HG02973 (cell line): Measurements from ENCODE around the gene CPXM2.
A peak's percentile ranks its signal among the peaks of the same experiment; 100 is the strongest.

Source experiments
- ATAC-seq: cut with Tn5 transposase; IDR thresholded peaks from one replicate; pipeline ENCODE4 v1.9.1; 2021; ENCODE audit warnings: moderate library complexity; ENCODE audit not compliant: unreplicated experiment

CPXM2 gene

DNA sequence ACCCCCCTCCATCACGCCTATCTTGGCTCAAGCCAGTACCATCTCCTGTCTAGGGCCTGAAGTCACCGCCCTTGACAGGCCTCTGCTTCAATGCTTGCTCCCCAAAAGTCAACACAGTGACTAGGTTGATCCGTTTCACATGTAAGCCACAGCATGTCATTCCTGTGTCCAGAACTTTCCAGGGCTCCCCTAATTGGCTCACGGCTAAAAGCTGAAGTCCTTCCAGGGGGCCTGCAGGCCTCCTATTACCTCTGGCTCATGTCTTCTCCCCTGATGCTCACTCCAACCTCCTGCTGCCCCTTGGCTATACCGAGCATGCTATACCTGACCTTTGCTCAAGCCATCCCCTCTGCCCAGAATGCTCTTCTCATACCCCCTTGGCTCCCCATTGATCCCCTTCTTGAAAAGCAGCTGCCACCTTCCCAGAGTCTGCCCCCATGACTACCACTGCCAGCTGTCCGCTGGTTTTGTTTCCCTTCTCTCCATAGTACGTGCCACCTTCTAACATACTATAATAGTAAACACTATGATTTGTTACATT, 39.1 kb downstream of the CPXM2 start:
- no peak for ATAC-seq

DNA sequence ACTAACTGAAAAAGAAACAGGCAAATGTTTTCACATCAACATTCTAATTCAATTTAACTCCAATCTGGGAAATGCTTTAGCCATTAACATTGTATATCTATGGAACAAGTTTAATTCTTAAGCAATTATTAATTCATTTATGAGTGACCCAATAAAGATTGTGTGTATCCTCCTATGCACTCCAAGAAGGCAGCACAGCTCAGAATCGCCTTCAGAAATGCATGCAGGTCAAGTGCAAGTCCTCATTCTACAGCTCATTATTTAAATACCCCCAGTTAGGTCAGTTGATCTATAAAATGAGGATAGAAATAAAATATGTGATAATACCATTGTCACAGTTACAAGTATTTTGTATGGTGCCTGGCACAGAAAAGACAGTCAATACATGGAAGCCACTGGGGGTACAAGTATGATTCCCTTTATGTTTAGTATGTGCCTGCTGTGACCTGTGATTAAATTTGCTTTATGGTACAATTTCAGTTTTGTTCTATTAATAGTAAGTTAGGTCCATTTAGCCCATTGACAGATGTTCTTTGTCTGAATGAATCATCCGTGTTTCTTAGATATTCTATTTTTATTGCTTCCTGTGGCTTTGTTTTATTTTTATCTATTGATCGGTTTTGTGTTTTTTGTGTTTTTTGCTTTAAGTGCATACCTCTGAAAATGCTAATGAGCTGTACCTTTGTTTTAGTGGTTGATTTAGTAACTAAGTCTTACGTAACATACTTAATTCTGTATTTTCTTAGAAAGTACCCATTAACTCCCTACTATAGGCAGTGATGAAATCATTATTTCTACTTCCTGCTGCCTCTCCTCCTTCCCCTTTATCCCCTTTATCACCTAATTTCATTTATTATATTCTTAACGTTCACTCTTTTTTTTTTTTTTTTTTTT, 42.8 kb downstream of the CPXM2 start:
- ATAC-seq, result peak; percentile 62

DNA sequence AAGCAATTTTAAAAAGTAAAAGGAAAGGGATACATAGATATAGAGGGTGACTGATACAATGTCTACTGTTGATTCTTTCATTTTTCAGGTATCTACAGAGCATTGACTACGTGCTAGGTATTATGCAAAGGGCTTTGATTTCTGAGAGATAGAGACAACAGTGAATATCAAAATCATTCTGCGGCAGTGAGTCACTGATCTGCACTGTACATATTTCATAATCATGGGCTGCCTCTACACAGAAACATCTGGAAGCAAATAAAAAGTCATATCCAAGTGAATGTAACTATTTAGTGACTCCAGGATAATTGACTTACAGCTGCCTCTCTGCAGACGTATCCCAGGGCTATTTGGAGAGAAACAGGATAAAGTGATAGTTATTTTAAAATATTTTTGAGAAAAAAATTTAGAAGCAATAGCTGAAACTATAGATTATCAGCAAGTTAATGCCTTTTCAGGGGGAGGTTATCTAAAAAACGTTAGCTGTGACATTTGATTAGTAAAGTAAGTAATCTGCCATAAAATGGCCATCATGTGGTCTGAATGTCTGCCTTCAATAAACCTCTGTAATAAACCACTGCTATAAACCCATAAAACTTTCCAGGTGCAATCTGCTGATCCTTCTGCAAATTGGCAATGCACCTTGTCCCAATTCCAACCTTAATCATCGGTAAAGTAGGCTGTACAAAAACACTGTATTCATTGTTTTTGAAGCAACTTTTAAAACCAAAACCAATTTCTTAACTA, 43.7 kb downstream of the CPXM2 start:
- no peak for ATAC-seq

- ATAC-seq, result no peak
Measured at GRCh38 chr10:123843835-123844234, 47.8 kb downstream of the CPXM2 start.

DNA sequence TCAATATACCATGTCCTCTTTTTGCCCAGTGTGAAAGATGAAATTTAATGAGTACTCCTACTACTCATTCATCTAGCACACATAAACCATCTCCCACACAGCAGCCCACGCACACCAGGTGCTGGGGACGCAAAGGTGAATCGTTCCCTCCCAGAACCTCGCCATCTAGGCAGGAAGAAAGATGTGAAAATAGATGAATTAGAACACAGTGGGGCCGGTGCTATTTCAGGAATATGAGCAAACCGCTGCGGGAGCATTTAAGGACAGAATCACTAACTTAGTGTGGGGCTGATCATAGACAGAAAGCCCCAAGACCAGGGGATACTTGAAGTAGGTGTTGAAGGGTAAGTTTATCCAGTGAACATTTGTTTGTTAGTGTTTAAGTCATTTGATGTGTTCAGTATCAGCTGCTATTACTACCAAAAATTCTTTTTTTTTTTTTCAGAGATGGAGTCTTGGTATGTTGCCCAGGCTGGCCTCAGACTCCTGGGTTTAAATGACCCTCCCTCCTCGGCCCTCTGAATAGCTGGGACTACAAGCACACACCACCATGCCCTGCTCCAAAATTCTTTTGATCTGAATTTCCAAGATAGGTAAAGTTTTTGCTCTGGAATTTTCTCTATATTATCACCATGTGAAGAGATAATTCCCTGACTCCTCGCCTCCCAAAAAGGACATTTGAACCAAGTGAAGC, 48.8 kb downstream of the CPXM2 start:
- no peak for ATAC-seq

DNA sequence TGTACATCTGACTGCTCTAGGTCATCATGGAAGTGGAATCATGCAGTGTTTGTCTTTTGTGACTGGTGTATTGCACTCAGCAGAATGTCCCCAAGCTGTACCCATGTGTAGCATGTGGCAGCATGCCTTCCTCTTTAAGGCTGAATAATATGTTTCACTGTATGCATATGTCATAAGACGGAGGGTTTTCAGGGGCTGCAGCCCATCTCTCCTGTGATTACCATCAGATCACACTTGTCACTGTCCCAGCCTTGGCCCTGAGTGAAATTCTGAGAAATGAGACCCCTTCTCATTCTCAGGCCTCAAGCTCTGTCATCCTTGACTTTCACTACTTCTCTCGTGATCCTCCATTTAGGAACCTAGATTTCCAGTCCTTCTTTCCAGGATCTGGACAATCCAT, 50.0 kb downstream of the CPXM2 start:
- no peak for ATAC-seq

DNA sequence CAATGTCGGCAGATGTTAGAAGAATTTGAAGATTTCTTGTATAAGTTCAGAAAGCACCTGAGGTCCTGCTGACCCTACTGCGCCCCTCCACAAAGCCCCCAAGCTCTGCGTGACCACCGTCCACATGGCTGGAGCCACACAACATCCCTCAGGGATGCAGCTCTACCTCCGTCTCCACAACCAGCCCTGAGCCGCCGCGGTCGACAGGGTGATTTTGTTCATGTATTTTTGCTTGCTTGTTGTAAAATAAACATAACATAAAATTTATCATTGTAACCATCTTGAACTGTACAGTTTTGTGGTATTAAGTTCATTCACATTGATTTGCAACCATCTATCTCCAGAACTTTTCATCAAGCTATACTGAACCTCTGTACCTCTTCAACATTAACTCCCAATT, 50.5 kb downstream of the CPXM2 start:
- no peak for ATAC-seq

- ATAC-seq, result no peak
Measured at GRCh38 chr10:123840714-123841113, 50.9 kb downstream of the CPXM2 start.

GRCh38 chr10:123838596-123839310, 52.9 kb downstream of the CPXM2 start:
- ATAC-seq, result no peak

DNA sequence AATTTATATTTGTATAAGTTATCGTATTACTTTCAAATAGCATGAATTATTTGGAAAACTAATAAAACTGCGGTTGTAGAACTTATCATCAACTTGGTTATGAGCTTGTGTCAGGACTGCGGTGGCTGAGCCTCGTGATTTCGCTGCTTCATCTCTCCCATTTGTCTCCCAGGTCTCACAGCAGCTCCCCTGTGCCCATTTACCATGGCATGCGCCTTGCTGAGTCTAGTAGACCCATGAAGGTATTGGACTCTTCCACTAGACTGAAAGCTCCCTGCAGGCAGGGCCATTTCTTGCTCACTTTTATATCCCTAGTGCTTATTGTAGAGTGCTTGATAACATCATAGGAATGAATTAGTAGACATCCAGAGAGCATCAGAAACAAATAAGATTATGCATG, 53.9 kb downstream of the CPXM2 start:
- ATAC-seq, result no peak

GRCh38 chr10:123836418-123837145, 55.0 kb downstream of the CPXM2 start:
- no peak for ATAC-seq

DNA sequence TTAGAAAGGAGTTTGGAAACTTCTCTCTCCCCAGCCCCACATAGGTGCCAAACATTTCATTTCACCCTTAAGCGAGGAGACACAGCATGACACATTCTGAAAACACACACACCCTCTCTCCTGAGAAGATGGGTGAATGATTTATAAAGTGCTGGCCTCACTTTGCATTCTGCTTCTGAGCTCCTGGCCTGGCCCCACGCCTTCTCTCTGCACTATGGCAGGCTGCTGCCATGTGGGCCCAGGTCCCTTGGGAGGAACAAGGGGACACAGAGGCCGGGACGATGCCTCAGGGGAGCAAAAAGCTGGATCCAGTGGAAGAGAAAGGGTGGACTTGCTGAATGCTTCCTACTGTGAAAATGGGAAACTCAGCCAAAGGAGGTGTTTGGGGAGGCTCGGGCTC, 56.0 kb downstream of the CPXM2 start:
- ATAC-seq, result peak; percentile 96

- ATAC-seq, result no peak
Measured at GRCh38 chr10:123833170-123833850, 58.3 kb downstream of the CPXM2 start.

DNA sequence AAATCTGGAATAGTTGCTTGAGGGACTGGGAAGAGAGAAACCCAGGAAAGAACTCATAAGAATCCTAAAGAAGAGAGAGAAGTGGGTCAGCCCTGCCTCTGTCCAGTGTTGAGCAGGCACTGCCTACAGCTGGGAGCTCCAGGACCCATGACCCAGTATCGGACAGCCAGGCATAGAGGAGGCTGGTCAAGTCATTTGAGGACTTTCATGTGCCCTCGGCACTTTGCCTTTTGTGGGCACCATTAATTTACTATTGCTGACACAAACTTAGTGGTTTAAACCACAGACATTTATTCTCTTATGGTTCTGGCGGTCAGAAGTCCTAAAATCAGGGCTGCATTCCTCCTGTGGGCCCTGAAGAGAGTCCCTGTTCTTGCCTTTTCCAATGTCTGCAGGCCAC, 60.3 kb downstream of the CPXM2 start:
- ATAC-seq, result no peak

DNA sequence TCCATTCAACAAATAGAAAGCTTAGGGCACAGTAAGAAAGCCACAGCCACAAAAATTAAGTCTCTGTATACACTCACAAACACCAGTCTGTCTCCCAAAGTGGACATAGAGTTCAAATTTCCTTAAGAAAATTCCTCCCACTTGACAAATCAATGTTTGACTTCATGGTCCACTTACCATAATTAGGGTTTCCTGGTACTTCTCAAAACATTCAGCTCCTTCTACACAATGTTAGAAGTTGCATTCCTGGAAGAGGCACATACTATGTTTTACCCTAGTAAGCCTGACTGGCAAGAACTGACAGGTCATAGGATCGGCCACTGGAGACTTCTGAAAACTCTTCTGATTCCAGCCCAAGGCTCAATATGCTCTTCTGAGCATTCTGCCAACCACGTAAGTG, 70.5 kb downstream of the CPXM2 start:
- no peak for ATAC-seq

DNA sequence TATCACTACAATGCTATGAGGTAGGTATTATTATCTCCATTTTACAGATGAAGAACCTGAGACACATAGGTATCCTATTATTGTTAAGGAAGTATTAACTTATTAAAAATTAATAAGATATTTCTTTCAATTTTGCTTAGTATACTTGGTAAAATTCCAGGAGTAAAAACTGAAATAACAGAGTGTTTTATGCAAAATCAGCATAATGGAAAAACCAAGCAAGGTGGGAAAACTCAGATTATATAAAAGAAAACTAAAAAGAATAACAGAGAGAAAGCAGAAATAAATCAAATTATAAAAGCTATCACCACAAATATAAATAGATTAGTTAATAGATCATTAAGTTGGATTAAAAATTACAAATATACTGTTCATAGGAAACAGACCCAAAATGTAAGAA, 82.0 kb downstream of the CPXM2 start:
- no peak for ATAC-seq

GRCh38 chr10:123808906-123809305, 82.7 kb downstream of the CPXM2 start:
- ATAC-seq, result no peak

DNA sequence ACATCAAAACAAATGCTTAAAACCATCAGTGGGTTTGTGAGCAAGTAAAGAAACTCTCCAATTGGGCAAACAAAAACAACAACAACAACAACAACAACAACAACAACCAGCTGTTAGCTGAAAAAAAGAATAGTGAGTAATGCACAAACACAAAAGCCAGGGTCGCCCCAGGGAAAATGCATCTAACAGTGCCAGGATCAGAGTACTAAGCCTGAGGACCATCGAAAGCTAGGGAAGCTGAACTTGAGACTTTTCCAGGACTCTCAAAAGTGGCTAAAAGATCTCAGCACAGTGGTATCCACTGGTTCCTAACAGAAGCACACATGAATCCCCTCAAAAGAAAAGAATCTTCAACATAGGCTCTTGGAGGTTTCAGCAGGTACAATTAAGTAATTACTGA, 83.3 kb downstream of the CPXM2 start:
- ATAC-seq, result no peak

- ATAC-seq, result no peak
Measured at GRCh38 chr10:123807444-123808035, 84.1 kb downstream of the CPXM2 start.
